ENCODE results near the gene RUSF1.
A peak's percentile ranks its signal among the peaks of the same experiment; 100 is the strongest.

- TF ChIP-seq, protein P1, sequence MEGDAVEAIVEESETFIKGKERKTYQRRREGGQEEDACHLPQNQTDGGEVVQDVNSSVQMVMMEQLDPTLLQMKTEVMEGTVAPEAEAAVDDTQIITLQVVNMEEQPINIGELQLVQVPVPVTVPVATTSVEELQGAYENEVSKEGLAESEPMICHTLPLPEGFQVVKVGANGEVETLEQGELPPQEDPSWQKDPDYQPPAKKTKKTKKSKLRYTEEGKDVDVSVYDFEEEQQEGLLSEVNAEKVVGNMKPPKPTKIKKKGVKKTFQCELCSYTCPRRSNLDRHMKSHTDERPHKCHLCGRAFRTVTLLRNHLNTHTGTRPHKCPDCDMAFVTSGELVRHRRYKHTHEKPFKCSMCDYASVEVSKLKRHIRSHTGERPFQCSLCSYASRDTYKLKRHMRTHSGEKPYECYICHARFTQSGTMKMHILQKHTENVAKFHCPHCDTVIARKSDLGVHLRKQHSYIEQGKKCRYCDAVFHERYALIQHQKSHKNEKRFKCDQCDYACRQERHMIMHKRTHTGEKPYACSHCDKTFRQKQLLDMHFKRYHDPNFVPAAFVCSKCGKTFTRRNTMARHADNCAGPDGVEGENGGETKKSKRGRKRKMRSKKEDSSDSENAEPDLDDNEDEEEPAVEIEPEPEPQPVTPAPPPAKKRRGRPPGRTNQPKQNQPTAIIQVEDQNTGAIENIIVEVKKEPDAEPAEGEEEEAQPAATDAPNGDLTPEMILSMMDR (conservative IDR thresholded peaks at IDR 0.05 in 1 of 2, IDR thresholded peaks at IDR 0.05 in 1 of 2; ENCODE audit: low read depth in 1 of 2, low read length in 2 of 2): peak; percentile 53 to 80
- no peak for TF ChIP-seq EZH2 (IDR thresholded peaks at IDR 0.05; ENCODE audit: low read length, missing control alignments)
Measured at GRCh38 chr16:31460582-31461002, 47.6 kb downstream of the RUSF1 start.
